Heart right ventricle (tissue), 16 donors: Measurements from ENCODE around the gene POLL. TPM values are rescaled to one million over a fixed set of nuclear protein-coding genes. Genes with fewer than 3 reads are reported as not detected.

Experiments
- ATAC-seq, 8 donors: fragments of 200-7000 bp; cut with Tn5 transposase; one replicate each; pipeline ENCODE4 v1.9.1; 2020; ENCODE audit warnings: mild to moderate bottlenecking in 8 of 8, moderate library complexity in 8 of 8, moderate number of reproducible peaks in 1 of 8
- DNase-seq, 2 donors: peaks; one replicate each; pipeline ENCODE4 v3.0.0-alpha.2; 2020
- H3K27ac ChIP-seq, 10 donors: fragments of 200-600 bp; sonication (generic) in 2 of 10; one replicate each; pipeline versions ENCODE4 v1.5.0 to v1.8.0; 2020 to 2022; ENCODE audit warnings: mild to moderate bottlenecking in 3 of 10
- H3K27me3 ChIP-seq, 7 donors: fragments of 200-600 bp; one replicate each; pipeline ENCODE4 v1.8.0; 2021 to 2022; ENCODE audit warnings: mild to moderate bottlenecking in 2 of 7
- H3K36me3 ChIP-seq, 9 donors: fragments of 200-600 bp; sonication (generic) in 1 of 9; one replicate each; pipeline versions ENCODE4 v1.5.0 to v1.8.0; 2020 to 2022; ENCODE audit warnings: mild to moderate bottlenecking in 2 of 9
- H3K4me1 ChIP-seq, 9 donors: fragments of 200-600 bp; sonication (generic) in 1 of 9; one replicate each; pipeline versions ENCODE4 v1.5.0 to v1.8.0; 2020 to 2022; ENCODE audit warnings: mild to moderate bottlenecking in 4 of 9
- H3K4me3 ChIP-seq, 10 donors: fragments of 200-600 bp; sonication (generic) in 2 of 10; one replicate each; pipeline versions ENCODE4 v1.5.0 to v1.8.0; 2020 to 2022; ENCODE audit warnings: mild to moderate bottlenecking in 7 of 10, moderate library complexity in 2 of 10
- H3K9me3 ChIP-seq, 11 donors: fragments of 200-600 bp in 10 of 11; sonication (generic) in 2 of 11; one replicate each; pipeline versions ENCODE4 v1.5.0 to v1.8.0; 2013 to 2022; ENCODE audit warnings: mild to moderate bottlenecking in 2 of 11, control low read depth in 1 of 11, moderate library complexity in 1 of 11
- CTCF ChIP-seq, 9 donors: fragments of 200-600 bp; sonication (generic) in 2 of 9; IDR thresholded peaks; one replicate each; pipeline versions ENCODE4 v1.5.0 to v1.8.0; 2021 to 2022; ENCODE audit warnings: antibody characterized with exemption in 9 of 9, mild to moderate bottlenecking in 5 of 9, moderate library complexity in 1 of 9
- WGBS, 2 donors: extraction: QIAGEN DNeasy Blood & Tissue Kit; methylation state at CpG; one replicate each; pipeline ENCODE4 v1.1.7; 2013; ENCODE audit warnings: inconsistent platforms in 1 of 2; 5-methylcytosine and 5-hydroxymethylcytosine counted together
- intact Hi-C, 10 donors: fragments of 100-400 bp; cut with DNase I; formaldehyde crosslinking; loops; one replicate each; pipeline versions ENCODE4 v1.11.1 to v1.14.2; 2022
- polyA plus RNA-seq, 2 donors: library from polyadenylated mRNA; stranded (reverse); fragments of 200-250 nt; gene quantifications; one replicate each; pipeline ENCODE4 v1.2.3, GENCODE V29; 2013
- total RNA-seq, 10 donors: library from RNA; stranded (reverse); fragmentation: NEBNext Ultra II Directional in 3 of 10; extraction: Animal tissue kit (Norgen Biotek cat#: 25700) in 3 of 10; gene quantifications; one replicate each; pipeline versions ENCODE4 v1.2.1 to v1.2.4, GENCODE V29; 2021 to 2023
- donor health status: Arrhythmogenic right ventricular cardiomyopathy.
- donor health status: ischemic (EF 13 %, LVEDD 7.1; RV severe dilation, severe dysfunction).
- donor health status: healthy with polysubstance abuse.
- donor health status: DM: no; HTN: yes; CAD: no.
- donor health status: DM: no; HTN: no; CAD: no.
- donor health status: ischemic (EF 25% LVEDD 6.9; RV normal size, moderate dysfunction).
- donor health status: ischemic (EF 25% LVEDD 5.7; RV mildly dilated, moderate dysfunction).
- donor health status: healthy.
- donor health status: DM: yes; HTN: yes; CAD: no.
- donor health status: Ischemic cardiomyopathy.
- donor health status: ischemic (EF 35%, LVEDD 5.7; RV mildly dilated, moderate dysfunction).
- donor health status: nonischemic (EF 11% LVEDD 7.7; RV severe dilation, severe dysfunction).
- donor health status: DM: yes; HTN: yes; CAD: no.
- donor health status: PGD.
- donor health status: ischemic (EF 29% LVEDD 5.4; RV normal size, mild dysfunction).
- donor health status: nonischemic (EF 23%, LVEDD 6.1; RV moderate dilation, normal function).

The POLL gene
- total and polyA plus RNA-seq, 12 donors, result 13.1 to 27.9 (median 17.1) TPM

- H3K36me3 ChIP-seq, result peaks cover 0 to 94% (median 16%) of the 10 kb centered on the region in 9 donors
- ATAC-seq (no peak), DNase-seq (no peak)
- no peak overlapping the region for H3K27ac ChIP-seq
- no peaks in the 10 kb centered on the region for H3K9me3 ChIP-seq
- intact Hi-C loops, result no loop called here
- WGBS, 2 donors, result 95 to 97% methylated on average over 6 of the region's 6 CpGs
- no peaks in the 10 kb centered on the region for H3K27me3 ChIP-seq
- H3K4me3 ChIP-seq, result no peak overlapping the region
- TF ChIP-seq CTCF (IDR thresholded peaks at IDR 0.05), result no peak
- peaks cover 0 to 18% (median 7%) of the 10 kb centered on the region in 9 donors for H3K4me1 ChIP-seq
Measured at GRCh38 chr10:101619983-101620382, 31.9 kb upstream of the POLL start.

GRCh38 chr10:101618871-101619270, 30.8 kb upstream of the POLL start:
- TF ChIP-seq CTCF (IDR thresholded peaks at IDR 0.05), result no peak
- H3K4me1 ChIP-seq, result peaks cover 0 to 10% (median 4%) of the 10 kb centered on the region in 9 donors
- WGBS, 2 donors, result 96 to 98% methylated on average over 2 of the region's 2 CpGs
- H3K9me3 ChIP-seq, result no peaks in the 10 kb centered on the region
- ATAC-seq, result no peak
- intact Hi-C loops, result no loop called here
- H3K36me3 ChIP-seq, result peaks cover 0 to 89% (median 15%) of the 10 kb centered on the region in 9 donors
- no peak overlapping the region for H3K4me3 ChIP-seq
- H3K27ac ChIP-seq, result no peak overlapping the region
- H3K27me3 ChIP-seq, result no peaks in the 10 kb centered on the region
- no peak for DNase-seq

- Histone ChIP-seq H3K36me3 (peaks cover 0 to 87% (median 6%) of the 10 kb centered on the region in 9 donors), H3K4me1 (peaks cover 0 to 10% (median 4%) of the 10 kb centered on the region in 9 donors), H3K9me3 (no peaks in the 10 kb centered on the region), H3K27me3 (no peaks in the 10 kb centered on the region), H3K27ac (no peak overlapping the region), H3K4me3 (no peak overlapping the region)
- no peak for TF ChIP-seq CTCF (IDR thresholded peaks at IDR 0.05)
- intact Hi-C loops, result no loop called here
- 89 to 91% methylated on average over 4 of the region's 4 CpGs for WGBS, 2 donors
- ATAC-seq (no peak), DNase-seq (no peak)
Measured at GRCh38 chr10:101617824-101618568, 29.9 kb upstream of the POLL start.

GRCh38 chr10:101617102-101617823, 29.2 kb upstream of the POLL start:
- TF ChIP-seq CTCF (IDR thresholded peaks at IDR 0.05), result no peak
- 84 to 85% methylated on average over 8 of the region's 8 CpGs for WGBS, 2 donors
- intact Hi-C loops, result no loop called here
- Histone ChIP-seq H3K4me1 (peaks cover 0 to 10% (median 4%) of the 10 kb centered on the region in 9 donors), H3K4me3 (no peak overlapping the region), H3K27me3 (no peaks in the 10 kb centered on the region), H3K36me3 (peaks cover 0 to 83% (median 5%) of the 10 kb centered on the region in 9 donors), H3K9me3 (no peaks in the 10 kb centered on the region), H3K27ac (no peak overlapping the region)
- DNase-seq (no peak), ATAC-seq (no peak)
